Mesendoderm (in vitro differentiated cells): ENCODE data around the gene SHC3.

ENCODE experiments used
- DNase-seq: peaks from one replicate; pipeline ENCODE4 v3.0.0; 2013
- H2AK5ac ChIP-seq: 2 replicates; pipeline ENCODE4 v1.6.1; 2013; ENCODE audit warnings: low read length, inconsistent platforms
- H2BK120ac ChIP-seq: 2 replicates; pipeline ENCODE4 v1.6.1; 2013; ENCODE audit warnings: low read depth, mild to moderate bottlenecking, low read length, moderate library complexity, mixed read lengths
- H2BK15ac ChIP-seq: replicated peaks from 2 replicates; pipeline ENCODE4 v1.6.1; 2013; ENCODE audit warnings: low read depth, mild to moderate bottlenecking, moderate library complexity
- H2BK5ac ChIP-seq: 2 replicates; pipeline ENCODE4 v1.6.1; 2013; ENCODE audit warnings: low read length, inconsistent platforms
- H3K18ac ChIP-seq: 2 replicates; pipeline ENCODE4 v1.6.1; 2013; ENCODE audit warnings: mild to moderate bottlenecking, low read length, mixed read lengths
- H3K23ac ChIP-seq: one replicate; pipeline ENCODE4 v1.6.1; 2013; ENCODE audit warnings: low read length
- H3K27ac ChIP-seq: 2 replicates; pipeline ENCODE4 v1.5.1; 2013; ENCODE audit warnings: low read depth, mild to moderate bottlenecking, inconsistent platforms, low read length, moderate library complexity
- H3K27me3 ChIP-seq: 2 replicates; pipeline ENCODE4 v1.6.1; 2013; ENCODE audit warnings: low read length, control low read depth, mild to moderate bottlenecking, inconsistent platforms; ENCODE audit not compliant: insufficient read depth, poor library complexity
- H3K36me3 ChIP-seq: 2 replicates; pipeline ENCODE4 v1.6.1; 2013; ENCODE audit warnings: low read length, inconsistent platforms; ENCODE audit not compliant: control insufficient read depth, insufficient read depth
- H3K4ac ChIP-seq: one replicate; pipeline ENCODE4 v1.6.1; 2013; ENCODE audit warnings: low read depth, mild to moderate bottlenecking, low read length, moderate library complexity
- H3K4me1 ChIP-seq: 2 replicates; pipeline ENCODE4 v1.6.1; 2013; ENCODE audit warnings: low read depth, low read length, inconsistent platforms; ENCODE audit not compliant: control insufficient read depth
- H3K4me2 ChIP-seq: 2 replicates; pipeline ENCODE4 v1.6.1; 2013; ENCODE audit warnings: low read length
- H3K4me3 ChIP-seq: 2 replicates; pipeline ENCODE4 v1.5.1; 2013; ENCODE audit warnings: mild to moderate bottlenecking, low read length
- H3K56ac ChIP-seq: one replicate; pipeline ENCODE4 v1.6.1; 2013; ENCODE audit warnings: low read length
- H3K79me1 ChIP-seq: 2 replicates; pipeline ENCODE4 v1.6.1; 2013; ENCODE audit warnings: low read length, inconsistent platforms
- H3K79me2 ChIP-seq: 2 replicates; pipeline ENCODE4 v1.6.1; 2013; ENCODE audit warnings: mild to moderate bottlenecking, low read length; ENCODE audit not compliant: control insufficient read depth, insufficient read depth
- H3K9ac ChIP-seq: 2 replicates; pipeline ENCODE4 v1.6.1; 2013; ENCODE audit warnings: low read length, inconsistent platforms
- H4K5ac ChIP-seq: one replicate; pipeline ENCODE4 v1.6.1; 2013; ENCODE audit warnings: low read length
- H4K8ac ChIP-seq: one replicate; pipeline ENCODE4 v1.6.1; 2013; ENCODE audit warnings: low read depth, mild to moderate bottlenecking, control low read depth, low read length, moderate library complexity
- WGBS: extraction: QIAGEN DNeasy Blood & Tissue Kit; methylation state at CpG from one replicate; pipeline ENCODE4 v1.1.7; 2013; ENCODE audit warnings: low lambda C conversion rate, missing lambda C conversion rate; ENCODE audit not compliant: insufficient coverage; ENCODE audit errors: extremely low coverage; 5-methylcytosine and 5-hydroxymethylcytosine counted together

The SHC3 gene

GRCh38 chr9:89097219-89097618, 81.4 kb downstream of the SHC3 start:
- Histone ChIP-seq H4K8ac (no peak overlapping the region), H3K56ac (no peak overlapping the region), H3K23ac (no peak overlapping the region), H2BK15ac (no peak overlapping the region), H3K4me3 (no peak overlapping the region), H3K36me3 (no peaks in the 10 kb centered on the region), H4K5ac (no peak overlapping the region), H3K79me2 (no peaks in the 10 kb centered on the region), H3K4ac (no peak overlapping the region), H3K27ac (no peak overlapping the region), H3K4me1 (no peaks in the 10 kb centered on the region), H3K4me2 (no peak overlapping the region), H3K18ac (no peak overlapping the region), H3K27me3 (no peaks in the 10 kb centered on the region), H2AK5ac (no peak overlapping the region), H3K9ac (no peak overlapping the region), H2BK120ac (no peak overlapping the region), H2BK5ac (no peak overlapping the region), H3K79me1 (no peaks in the 10 kb centered on the region)
- no peak for DNase-seq
- WGBS = no CpG with 5 or more reads among the region's 2 CpGs

DNA sequence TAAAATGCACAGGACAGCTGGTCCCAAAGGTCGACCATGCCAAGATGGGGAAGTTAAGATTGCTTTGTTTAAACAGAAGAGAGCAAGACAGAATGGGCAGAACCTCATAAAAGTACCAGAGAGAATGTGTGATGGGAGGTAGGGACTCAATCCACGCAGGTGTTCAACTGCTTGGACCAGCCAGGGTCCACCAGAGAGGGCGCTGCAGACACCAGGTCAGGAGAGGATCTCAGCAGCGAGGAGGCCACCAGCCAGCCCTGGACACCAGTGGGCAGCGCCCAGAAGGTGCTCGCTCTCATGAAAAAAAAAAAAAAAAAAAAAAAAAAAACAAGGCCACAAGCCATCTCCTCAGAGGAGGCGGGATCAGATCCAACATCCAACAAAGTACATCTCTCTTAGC, 81.8 kb downstream of the SHC3 start:
- Histone ChIP-seq H4K8ac (no peak overlapping the region), H3K79me1 (no peaks in the 10 kb centered on the region), H3K23ac (no peak overlapping the region), H2BK5ac (no peak overlapping the region), H3K79me2 (no peaks in the 10 kb centered on the region), H3K36me3 (no peaks in the 10 kb centered on the region), H4K5ac (no peak overlapping the region), H3K4me1 (no peaks in the 10 kb centered on the region), H2BK120ac (no peak overlapping the region), H3K27me3 (no peaks in the 10 kb centered on the region), H3K4me2 (no peak overlapping the region), H3K27ac (no peak overlapping the region), H2AK5ac (no peak overlapping the region), H3K18ac (no peak overlapping the region), H3K4ac (no peak overlapping the region), H3K9ac (no peak overlapping the region), H3K4me3 (no peak overlapping the region), H3K56ac (no peak overlapping the region), H2BK15ac (no peak overlapping the region)
- DNase-seq = no peak
- no CpG with 5 or more reads among the region's 7 CpGs for whole genome bisulfite sequencing

DNA sequence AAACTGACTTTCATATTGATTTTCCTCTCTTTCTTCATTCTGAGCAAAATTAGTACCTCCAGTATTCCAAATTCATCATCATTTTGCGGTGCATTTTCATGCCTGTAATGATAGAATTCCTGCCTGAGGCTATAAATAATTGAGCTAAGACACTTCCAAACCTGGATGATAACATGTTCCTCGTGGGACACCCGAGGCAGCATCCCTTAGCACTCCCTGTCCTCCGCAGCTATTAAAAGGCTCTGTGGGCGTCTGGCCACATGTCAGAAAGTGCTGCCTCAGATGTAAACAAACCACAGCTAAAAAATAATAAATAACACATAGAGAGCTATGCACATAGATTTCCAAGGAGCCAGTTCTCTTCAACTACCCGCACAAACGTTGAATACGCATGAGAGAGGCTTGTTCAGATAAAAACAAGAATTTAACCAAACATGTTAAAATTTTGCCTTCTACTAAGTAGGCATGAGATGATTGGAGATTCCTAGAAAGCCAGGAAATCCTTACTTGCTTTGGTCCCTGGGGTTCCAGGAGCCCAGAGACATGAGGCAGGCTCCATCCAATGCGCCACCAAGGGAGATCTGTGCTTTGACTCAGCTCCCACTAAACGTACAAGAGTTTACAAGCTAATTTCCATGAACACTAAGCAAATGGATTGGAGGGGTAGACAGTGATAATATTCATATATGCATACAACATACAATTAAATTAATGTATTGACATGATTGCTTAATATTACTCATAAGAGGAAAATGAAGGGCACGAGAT, 82.7 kb downstream of the SHC3 start:
- no CpG with 5 or more reads among the region's 11 CpGs for WGBS
- no peaks in the 10 kb centered on the region for H3K79me1 ChIP-seq
- no peaks in the 10 kb centered on the region for H3K79me2 ChIP-seq
- no peak overlapping the region for H2AK5ac ChIP-seq
- H3K56ac ChIP-seq = no peak overlapping the region
- no peaks in the 10 kb centered on the region for H3K4me1 ChIP-seq
- H3K23ac ChIP-seq = no peak overlapping the region
- no peak for DNase-seq
- H3K27me3 ChIP-seq = no peaks in the 10 kb centered on the region
- H4K5ac ChIP-seq = no peak overlapping the region
- H2BK120ac ChIP-seq = no peak overlapping the region
- no peak overlapping the region for H3K4ac ChIP-seq
- no peak overlapping the region for H2BK15ac ChIP-seq
- no peak overlapping the region for H3K9ac ChIP-seq
- no peak overlapping the region for H3K4me2 ChIP-seq
- H3K36me3 ChIP-seq = no peaks in the 10 kb centered on the region
- H3K27ac ChIP-seq = no peak overlapping the region
- no peak overlapping the region for H3K4me3 ChIP-seq
- no peak overlapping the region for H2BK5ac ChIP-seq
- no peak overlapping the region for H3K18ac ChIP-seq
- H4K8ac ChIP-seq = peak overlapping the region; percentile 13

- no peak overlapping the region for H3K56ac ChIP-seq
- H3K79me2 ChIP-seq = no peaks in the 10 kb centered on the region
- H3K4ac ChIP-seq = no peak overlapping the region
- no peaks in the 10 kb centered on the region for H3K36me3 ChIP-seq
- no peak overlapping the region for H2AK5ac ChIP-seq
- no peaks in the 10 kb centered on the region for H3K27me3 ChIP-seq
- H2BK120ac ChIP-seq = no peak overlapping the region
- no peak overlapping the region for H2BK5ac ChIP-seq
- H3K4me2 ChIP-seq = no peak overlapping the region
- H4K8ac ChIP-seq = no peak overlapping the region
- H3K4me1 ChIP-seq = no peaks in the 10 kb centered on the region
- H3K4me3 ChIP-seq = no peak overlapping the region
- no peak overlapping the region for H3K18ac ChIP-seq
- H2BK15ac ChIP-seq = no peak overlapping the region
- H3K23ac ChIP-seq = no peak overlapping the region
- H4K5ac ChIP-seq = no peak overlapping the region
- H3K9ac ChIP-seq = no peak overlapping the region
- no CpG with 5 or more reads among the region's 3 CpGs for WGBS
- DNase-seq = no peak
- no peaks in the 10 kb centered on the region for H3K79me1 ChIP-seq
- no peak overlapping the region for H3K27ac ChIP-seq
Measured at GRCh38 chr9:89093201-89093975, 85.2 kb downstream of the SHC3 start.

DNA sequence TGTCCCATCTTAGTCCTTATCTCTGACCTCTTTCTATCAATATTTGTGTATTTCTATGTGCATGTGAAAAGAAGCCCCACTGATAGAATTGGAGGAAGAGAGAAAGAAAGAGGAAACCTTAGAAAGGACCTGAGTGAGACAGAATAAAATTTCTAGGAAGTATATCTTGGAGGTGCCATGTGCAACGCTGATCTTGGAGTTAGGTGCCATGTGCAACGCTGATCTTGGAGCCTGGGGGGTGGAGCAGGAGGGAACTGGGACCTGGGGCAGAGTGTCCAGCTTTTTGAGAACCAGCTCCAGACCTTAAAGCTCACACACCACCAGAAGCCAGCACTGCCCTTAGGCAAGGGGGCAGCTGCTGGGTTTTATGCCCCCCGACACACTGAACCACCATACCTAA, 89.4 kb downstream of the SHC3 start:
- Histone ChIP-seq H3K79me2 (no peaks in the 10 kb centered on the region), H3K79me1 (no peaks in the 10 kb centered on the region), H2AK5ac (no peak overlapping the region), H2BK120ac (no peak overlapping the region), H4K5ac (no peak overlapping the region), H2BK5ac (no peak overlapping the region), H3K36me3 (no peaks in the 10 kb centered on the region), H4K8ac (no peak overlapping the region), H3K4me3 (no peak overlapping the region), H2BK15ac (no peak overlapping the region), H3K4me2 (no peak overlapping the region), H3K56ac (no peak overlapping the region), H3K4me1 (no peaks in the 10 kb centered on the region), H3K27me3 (no peaks in the 10 kb centered on the region), H3K18ac (no peak overlapping the region), H3K4ac (no peak overlapping the region), H3K23ac (no peak overlapping the region), H3K27ac (no peak overlapping the region), H3K9ac (no peak overlapping the region)
- no peak for DNase-seq
- WGBS = no CpG with 5 or more reads among the region's 3 CpGs
